Measurements from ENCODE around the gene PITPNB.

DNA sequence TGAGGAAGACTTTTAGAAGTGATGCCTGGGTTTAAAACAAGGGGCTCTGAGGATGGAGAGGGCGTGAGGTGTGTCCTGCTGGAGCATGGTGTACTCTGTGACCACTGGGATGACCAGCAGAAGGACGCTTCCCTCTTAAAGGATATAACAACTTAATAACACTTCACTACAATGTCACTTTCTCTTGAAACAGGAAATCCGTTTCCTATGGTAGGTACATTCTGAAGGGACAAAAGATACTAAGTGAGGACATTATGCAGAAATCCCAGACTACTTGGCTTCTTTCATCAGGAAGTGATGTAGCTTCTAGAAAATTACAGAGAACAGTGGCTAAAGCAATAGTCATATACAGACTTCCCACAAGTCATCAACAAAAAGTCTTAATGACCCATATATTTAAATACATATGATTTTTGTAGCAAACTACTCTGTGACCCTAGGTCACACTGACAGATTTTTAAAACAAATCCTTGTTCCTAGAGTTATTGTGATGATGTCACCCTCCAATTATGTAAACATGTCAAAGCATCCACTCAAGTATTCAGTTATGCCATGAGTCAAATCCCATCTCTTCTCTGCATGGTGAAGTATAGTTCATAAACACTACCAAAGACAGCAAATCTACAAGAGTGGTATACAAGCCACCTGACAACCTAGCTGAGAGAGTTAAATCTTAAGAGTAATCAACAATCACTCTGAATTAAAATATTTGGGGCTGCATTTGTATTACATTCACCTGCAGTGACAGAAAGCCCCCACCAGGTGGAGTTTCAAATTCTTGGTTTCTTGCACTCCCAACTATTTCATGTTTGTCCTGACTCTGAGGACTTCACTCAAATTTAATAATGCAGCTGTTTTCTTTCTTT, 32.8 kb downstream of the PITPNB start:
- TF ChIP-seq POLR2AphosphoS5 (IDR thresholded peaks at IDR 0.05) (peak in 3 of 4 donors; percentile 38 to 45 (median 42)), CTCF (IDR thresholded peaks at IDR 0.05) (peak; percentile 78 to 91 (median 82)), POLR2A (IDR thresholded peaks at IDR 0.05) (no peak)

Data from sigmoid colon (tissue), 4 donors.